ENCODE results near the gene PCYOX1L. TPM values are rescaled to one million over a fixed set of nuclear protein-coding genes. Genes with fewer than 3 reads are reported as not detected.
"Not testable (repeated sequence)": the region's sequence is repeated elsewhere in the genome, so short reads cannot be mapped to it uniquely, and the experiment has no call there.

Gene PCYOX1L
- total and polyA plus RNA-seq, 4 experiments from 2014 or later = 9.9 to 43.9 (median 28.0) TPM

- Mint-ChIP-seq H3K4me3 (no peak overlapping the region), H3K27ac (no peak overlapping the region), H3K9me3 (no peaks in the 10 kb centered on the region), H3K36me3 (no peaks in the 10 kb centered on the region), H3K27me3 (peaks cover 0 to 1% of the 10 kb centered on the region in 2 donors), H3K4me1 (no peaks in the 10 kb centered on the region)
- no peaks in the 10 kb centered on the region for H3K27me3 ChIP-seq (ENCODE audit: insufficient read depth, low read length)
- H3K27ac ChIP-seq (ENCODE audit: low read depth, low read length) = no peak overlapping the region
- no peaks in the 10 kb centered on the region for H3K9me3 ChIP-seq (ENCODE audit: control insufficient read depth in 1 of 2, low read length in 2 of 2)
- no peaks in the 10 kb centered on the region for H3K4me1 ChIP-seq (ENCODE audit: insufficient read depth, low read length)
- no peaks in the 10 kb centered on the region for H3K36me3 ChIP-seq (ENCODE audit: insufficient read depth, low read length)
- no peak overlapping the region for H3K4me3 ChIP-seq (ENCODE audit: low read length in 2 of 2)
- ChIA-PET CTCF (ENCODE audit: partially characterized antibody) (interaction anchor here (0.6 to 4.6 kb wide), 9 partner anchors 8 to 238 kb away, joined by 3 to 19 read pairs (median 4); partner anchors contain the start of gene IL17B), POLR2A (ENCODE audit: partially characterized antibody) (interaction anchor here (1.0 kb wide), 1 partner anchor 42 kb away, joined by 3 read pairs; the partner anchor contains the start of gene GRPEL2)
- intact Hi-C loops (cut with micrococcal nuclease) = no loop called here
- DNase-seq = no peak
Measured at GRCh38 chr5:149387081-149387631, 29.3 kb downstream of the PCYOX1L start.

- H3K27me3 Mint-ChIP-seq = peaks cover 0 to 1% of the 10 kb centered on the region in 2 donors
Measured at GRCh38 chr5:149387982-149388381, 30.1 kb downstream of the PCYOX1L start.

DNA sequence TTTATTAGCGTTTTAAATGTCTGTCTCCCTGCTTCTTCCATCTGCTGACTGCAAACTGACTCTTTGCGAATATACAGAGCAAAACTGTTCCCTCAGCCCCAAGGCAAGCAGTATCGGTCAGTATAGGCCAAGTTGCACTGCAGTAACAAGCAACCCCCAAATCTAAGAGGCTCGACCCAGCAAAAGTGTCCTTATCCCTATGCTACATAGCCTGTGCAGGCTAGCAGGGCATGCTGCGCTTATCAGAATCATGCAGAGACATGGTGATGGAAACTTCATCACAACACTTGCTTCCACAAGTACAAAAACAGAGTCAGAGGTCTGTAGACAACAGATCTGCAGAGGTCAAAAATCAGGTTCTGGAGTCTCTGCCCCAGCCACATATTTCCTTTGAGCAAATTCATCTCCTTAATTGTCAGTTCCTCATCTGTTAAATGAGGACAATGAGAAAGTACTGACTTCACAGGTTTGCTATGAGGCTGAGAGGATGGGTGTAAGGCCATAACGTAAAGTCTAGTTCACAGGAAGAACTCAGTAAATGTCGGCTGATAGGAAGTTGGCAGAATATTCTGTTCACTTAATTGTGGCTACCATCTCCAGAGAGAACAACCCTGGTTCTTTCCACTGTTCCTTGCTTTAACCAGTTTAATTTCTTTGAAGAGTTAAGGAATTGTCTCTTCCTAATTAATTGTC is 30.8 kb downstream of the PCYOX1L start:
- Mint-ChIP-seq H3K4me3 (no peak overlapping the region), H3K27me3 (peaks cover 0 to 1% of the 10 kb centered on the region in 2 donors), H3K9me3 (no peaks in the 10 kb centered on the region), H3K27ac (no peak overlapping the region), H3K4me1 (no peaks in the 10 kb centered on the region), H3K36me3 (no peaks in the 10 kb centered on the region)
- H3K36me3 ChIP-seq (ENCODE audit: insufficient read depth, low read length) = no peaks in the 10 kb centered on the region
- H3K27me3 ChIP-seq (ENCODE audit: insufficient read depth, low read length) = no peaks in the 10 kb centered on the region
- no peak overlapping the region for H3K27ac ChIP-seq (ENCODE audit: low read depth, low read length)
- no peak overlapping the region for H3K4me3 ChIP-seq (ENCODE audit: low read length in 2 of 2)
- ChIA-PET POLR2A (ENCODE audit: partially characterized antibody) (no interaction called here), CTCF (ENCODE audit: partially characterized antibody) (interaction anchor here (0.7 to 3.3 kb wide), 4 partner anchors 17 to 176 kb away, joined by 3 to 16 read pairs (median 6); no protein-coding TSS in a partner anchor)
- no peaks in the 10 kb centered on the region for H3K4me1 ChIP-seq (ENCODE audit: insufficient read depth, low read length)
- H3K9me3 ChIP-seq (ENCODE audit: control insufficient read depth in 1 of 2, low read length in 2 of 2) = no peaks in the 10 kb centered on the region
- no peak for DNase-seq
- intact Hi-C loops (cut with micrococcal nuclease) = no loop called here

More at GRCh38 chr5:149387982-149388381, 30.1 kb downstream of the PCYOX1L start:
- Histone ChIP-seq H3K27ac (ENCODE audit: low read depth, low read length) (no peak overlapping the region), H3K4me3 (ENCODE audit: low read length in 2 of 2) (no peak overlapping the region), H3K4me1 (ENCODE audit: insufficient read depth, low read length) (no peaks in the 10 kb centered on the region), H3K36me3 (ENCODE audit: insufficient read depth, low read length) (no peaks in the 10 kb centered on the region), H3K27me3 (ENCODE audit: insufficient read depth, low read length) (no peaks in the 10 kb centered on the region), H3K9me3 (ENCODE audit: control insufficient read depth in 1 of 2, low read length in 2 of 2) (no peaks in the 10 kb centered on the region)
- Mint-ChIP-seq H3K4me3 (no peak overlapping the region), H3K9me3 (no peaks in the 10 kb centered on the region), H3K27ac (no peak overlapping the region), H3K4me1 (no peaks in the 10 kb centered on the region), H3K36me3 (no peaks in the 10 kb centered on the region)
- intact Hi-C loops (cut with micrococcal nuclease) = no loop called here
- DNase-seq = no peak
- ChIA-PET CTCF (ENCODE audit: partially characterized antibody) (interaction anchor here (0.6 to 3.3 kb wide), 9 partner anchors 9 to 237 kb away, joined by 3 to 16 read pairs (median 4); partner anchors contain the start of gene IL17B), POLR2A (ENCODE audit: partially characterized antibody) (interaction anchor here (1.0 kb wide), 1 partner anchor 43 kb away, joined by 3 read pairs; the partner anchor contains the start of gene GRPEL2)

- CTCF ChIA-PET (ENCODE audit: partially characterized antibody) = interaction anchor here (0.7 to 2.0 kb wide), 6 partner anchors 8 to 175 kb away, joined by 3 to 10 read pairs (median 4); no protein-coding TSS in a partner anchor
Measured at GRCh38 chr5:149389552-149390495, 32.0 kb downstream of the PCYOX1L start.

GRCh38 chr5:149391076-149391475 is 33.2 kb downstream of the PCYOX1L start:
- H3K27me3 ChIP-seq (ENCODE audit: insufficient read depth, low read length); H3K27ac ChIP-seq (ENCODE audit: low read depth, low read length); H3K4me3 Mint-ChIP-seq; H3K4me1 ChIP-seq (ENCODE audit: insufficient read depth, low read length); H3K36me3 Mint-ChIP-seq; H3K4me3 ChIP-seq (ENCODE audit: low read length in 2 of 2); H3K9me3 ChIP-seq (ENCODE audit: control insufficient read depth in 1 of 2, low read length in 2 of 2); DNase-seq; H3K27ac Mint-ChIP-seq; POLR2A ChIA-PET (ENCODE audit: partially characterized antibody); H3K36me3 ChIP-seq (ENCODE audit: insufficient read depth, low read length); H3K4me1 Mint-ChIP-seq; H3K9me3 Mint-ChIP-seq; intact Hi-C loops (cut with micrococcal nuclease); H3K27me3 Mint-ChIP-seq: not testable (repeated sequence)
- CTCF ChIA-PET (ENCODE audit: partially characterized antibody) = interaction anchor here (0.9 to 2.0 kb wide), 4 partner anchors 9 to 74 kb away, joined by 3 to 10 read pairs (median 6); no protein-coding TSS in a partner anchor

More at GRCh38 chr5:149389552-149390495, 32.0 kb downstream of the PCYOX1L start:
- POLR2A ChIA-PET (ENCODE audit: partially characterized antibody) = no interaction called here
- H3K9me3 Mint-ChIP-seq = no peaks in the 10 kb centered on the region
- H3K4me3 Mint-ChIP-seq = no peak overlapping the region
- H3K36me3 Mint-ChIP-seq = no peaks in the 10 kb centered on the region
- H3K4me1 Mint-ChIP-seq = no peaks in the 10 kb centered on the region
- DNase-seq = no peak
- H3K4me1 ChIP-seq (ENCODE audit: insufficient read depth, low read length) = no peaks in the 10 kb centered on the region
- H3K27me3 ChIP-seq (ENCODE audit: insufficient read depth, low read length) = no peaks in the 10 kb centered on the region
- peaks cover 0 to 1% of the 10 kb centered on the region in 2 donors for H3K27me3 Mint-ChIP-seq
- H3K4me3 ChIP-seq (ENCODE audit: low read length in 2 of 2) = no peak overlapping the region
- H3K27ac Mint-ChIP-seq = no peak overlapping the region
- no peaks in the 10 kb centered on the region for H3K9me3 ChIP-seq (ENCODE audit: control insufficient read depth in 1 of 2, low read length in 2 of 2)
- no peaks in the 10 kb centered on the region for H3K36me3 ChIP-seq (ENCODE audit: insufficient read depth, low read length)
- intact Hi-C loops (cut with micrococcal nuclease) = no loop called here
- H3K27ac ChIP-seq (ENCODE audit: low read depth, low read length) = no peak overlapping the region

DNA sequence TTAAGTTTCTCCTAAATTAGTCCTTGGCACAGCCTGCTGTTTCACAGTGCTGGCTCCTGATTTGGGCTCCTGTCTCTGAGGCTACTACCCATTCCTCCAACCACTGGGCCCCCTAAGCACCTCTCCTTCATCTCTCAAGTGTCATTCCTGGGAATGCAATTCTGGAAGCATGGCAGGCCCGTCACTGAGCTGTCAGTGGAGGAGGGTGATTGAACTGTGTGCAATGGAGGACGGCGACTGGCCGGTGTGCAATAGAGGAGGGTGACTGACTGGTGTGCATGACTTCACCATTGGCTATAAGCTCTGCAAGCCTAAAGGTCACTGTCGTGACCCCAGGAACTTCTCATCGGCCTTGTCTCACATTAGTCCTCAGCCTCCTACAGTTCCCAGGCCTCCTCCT is 33.7 kb downstream of the PCYOX1L start:
- Mint-ChIP-seq H3K27ac (no peak overlapping the region), H3K36me3 (no peaks in the 10 kb centered on the region), H3K9me3 (no peaks in the 10 kb centered on the region), H3K4me3 (no peak overlapping the region), H3K27me3 (peaks cover 0 to 1% of the 10 kb centered on the region in 2 donors), H3K4me1 (no peaks in the 10 kb centered on the region)
- Histone ChIP-seq H3K4me3 (ENCODE audit: low read length in 2 of 2) (no peak overlapping the region), H3K9me3 (ENCODE audit: control insufficient read depth in 1 of 2, low read length in 2 of 2) (no peaks in the 10 kb centered on the region), H3K27ac (ENCODE audit: low read depth, low read length) (no peak overlapping the region), H3K36me3 (ENCODE audit: insufficient read depth, low read length) (no peaks in the 10 kb centered on the region), H3K4me1 (ENCODE audit: insufficient read depth, low read length) (no peaks in the 10 kb centered on the region), H3K27me3 (ENCODE audit: insufficient read depth, low read length) (no peaks in the 10 kb centered on the region)
- intact Hi-C loops (cut with micrococcal nuclease) = no loop called here
- no peak for DNase-seq
- POLR2A ChIA-PET (ENCODE audit: partially characterized antibody) = no interaction called here
- CTCF ChIA-PET (ENCODE audit: partially characterized antibody) = interaction anchor here (1.5 kb wide), 1 partner anchor 13 kb away, joined by 3 read pairs; no protein-coding TSS in a partner anchor
